ENCODE data around the gene PSMD3.

DNA sequence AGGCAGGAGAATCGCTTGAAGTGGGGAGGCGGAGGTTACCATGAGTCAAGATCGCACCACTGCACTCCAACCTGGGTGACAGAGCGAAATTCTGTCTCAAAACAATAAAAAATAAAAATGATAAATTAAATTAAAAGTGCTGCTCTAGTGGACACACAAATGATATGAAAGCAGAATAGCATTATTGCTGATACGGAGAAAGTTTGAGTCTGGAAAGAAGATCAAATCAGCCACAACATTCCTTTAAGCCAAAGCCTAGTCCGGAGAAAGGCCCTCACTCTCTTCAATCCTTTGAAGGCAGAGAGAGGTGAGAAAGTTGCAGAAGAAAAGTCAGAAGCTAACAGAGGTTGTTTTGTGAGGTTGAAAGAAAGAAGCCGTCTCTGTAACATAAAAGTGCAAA is 19.6 kb downstream of the PSMD3 start:
- no peak for TF ChIP-seq POLR2A (IDR thresholded peaks at IDR 0.05)
- TF ChIP-seq, protein P1, sequence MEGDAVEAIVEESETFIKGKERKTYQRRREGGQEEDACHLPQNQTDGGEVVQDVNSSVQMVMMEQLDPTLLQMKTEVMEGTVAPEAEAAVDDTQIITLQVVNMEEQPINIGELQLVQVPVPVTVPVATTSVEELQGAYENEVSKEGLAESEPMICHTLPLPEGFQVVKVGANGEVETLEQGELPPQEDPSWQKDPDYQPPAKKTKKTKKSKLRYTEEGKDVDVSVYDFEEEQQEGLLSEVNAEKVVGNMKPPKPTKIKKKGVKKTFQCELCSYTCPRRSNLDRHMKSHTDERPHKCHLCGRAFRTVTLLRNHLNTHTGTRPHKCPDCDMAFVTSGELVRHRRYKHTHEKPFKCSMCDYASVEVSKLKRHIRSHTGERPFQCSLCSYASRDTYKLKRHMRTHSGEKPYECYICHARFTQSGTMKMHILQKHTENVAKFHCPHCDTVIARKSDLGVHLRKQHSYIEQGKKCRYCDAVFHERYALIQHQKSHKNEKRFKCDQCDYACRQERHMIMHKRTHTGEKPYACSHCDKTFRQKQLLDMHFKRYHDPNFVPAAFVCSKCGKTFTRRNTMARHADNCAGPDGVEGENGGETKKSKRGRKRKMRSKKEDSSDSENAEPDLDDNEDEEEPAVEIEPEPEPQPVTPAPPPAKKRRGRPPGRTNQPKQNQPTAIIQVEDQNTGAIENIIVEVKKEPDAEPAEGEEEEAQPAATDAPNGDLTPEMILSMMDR (IDR thresholded peaks at IDR 0.05): no peak

Measured in Peyer's patch (tissue), 4 donors.